Ascending aorta (tissue), 2 donors: Measurements from ENCODE around the gene SCN1B. TPM values are rescaled to one million over a fixed set of nuclear protein-coding genes. Genes with fewer than 3 reads are reported as not detected.
"Not testable (repeated sequence)": the region's sequence is repeated elsewhere in the genome, so short reads cannot be mapped to it uniquely, and the experiment has no call there.

Experiments used
- DNase-seq, 2 donors: peaks; one replicate each; pipeline ENCODE4 v3.0.0-alpha.2; 2019; ENCODE audit warnings: low spot score in 2 of 2
- H3K27ac ChIP-seq, 2 donors: fragments of 200-600 bp; sonication (generic); one replicate each; pipeline ENCODE4 v1.5.1; 2016 to 2017; ENCODE audit warnings: mild to moderate bottlenecking in 1 of 2
- H3K27me3 ChIP-seq: fragments of 200-600 bp; sonication (generic); one replicate; pipeline ENCODE4 v1.5.1; 2017
- H3K36me3 ChIP-seq, 2 donors: fragments of 200-600 bp; sonication (generic); one replicate each; pipeline ENCODE4 v1.5.1; 2016
- H3K4me1 ChIP-seq, 2 donors: fragments of 200-600 bp; sonication (generic); one replicate each; pipeline ENCODE4 v1.5.1; 2016 to 2017; ENCODE audit warnings: mild to moderate bottlenecking in 1 of 2
- H3K4me3 ChIP-seq, 2 donors: fragments of 200-600 bp; sonication (generic); one replicate each; pipeline ENCODE4 v1.5.1; 2016 to 2017; ENCODE audit warnings: mild to moderate bottlenecking in 1 of 2
- H3K9me3 ChIP-seq, 2 donors: fragments of 200-600 bp; sonication (generic); one replicate each; pipeline ENCODE4 v1.5.1; 2016
- CTCF ChIP-seq, 3 experiments: fragments of 200-600 bp in 2 of 3; fragments of 450-650 bp in 1 of 3; sonication (generic) in 2 of 3; IDR thresholded peaks; one replicate each; pipeline ENCODE4 v1.5.1; 2016 to 2019; ENCODE audit warnings: antibody characterized with exemption in 3 of 3, mild to moderate bottlenecking in 1 of 3, moderate library complexity in 1 of 3
- intact Hi-C: fragments of 100-400 bp; cut with DNase I; formaldehyde crosslinking; loops from one replicate; pipeline ENCODE4 v1.15.1; 2023
- total RNA-seq: library from RNA; depleted of rRNA; stranded (reverse); fragments of >200 nt; gene quantifications from one replicate; pipeline ENCODE4 v1.1.0, GENCODE V29; 2016

SCN1B gene
- total RNA-seq, 1 donor from 2014 or later = 20.8 TPM

DNA sequence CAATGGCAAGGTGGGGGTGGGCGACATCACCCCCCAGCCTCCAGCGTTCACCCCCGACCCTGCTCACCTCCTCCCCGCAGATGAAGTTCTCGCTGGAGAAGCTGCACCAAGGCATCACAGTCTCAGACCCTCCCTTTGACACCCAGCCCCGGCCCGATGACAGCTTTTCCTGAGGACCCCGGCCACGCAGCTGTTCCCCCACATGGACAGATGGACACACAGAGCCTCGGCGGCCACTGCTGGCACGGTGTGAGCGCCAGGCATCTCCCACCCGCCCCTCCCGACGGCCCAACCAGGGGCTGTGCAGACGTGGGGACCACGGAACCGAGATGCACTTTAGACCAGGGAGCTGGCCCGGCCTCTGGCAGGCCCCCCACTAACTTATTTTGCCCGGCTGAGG lies 4.3 kb upstream of the SCN1B start:
- H3K27me3 ChIP-seq = no peaks in the 10 kb centered on the region
- peaks cover 4 to 6% of the 10 kb centered on the region in 2 donors for H3K4me1 ChIP-seq
- H3K27ac ChIP-seq = no peak overlapping the region
- no peak overlapping the region for H3K4me3 ChIP-seq
- DNase-seq = no peak
- H3K9me3 ChIP-seq = no peaks in the 10 kb centered on the region
- TF ChIP-seq CTCF (IDR thresholded peaks at IDR 0.05) = no peak
- intact Hi-C loops = no loop called here
- peaks cover 55 to 62% of the 10 kb centered on the region in 2 donors for H3K36me3 ChIP-seq

DNA sequence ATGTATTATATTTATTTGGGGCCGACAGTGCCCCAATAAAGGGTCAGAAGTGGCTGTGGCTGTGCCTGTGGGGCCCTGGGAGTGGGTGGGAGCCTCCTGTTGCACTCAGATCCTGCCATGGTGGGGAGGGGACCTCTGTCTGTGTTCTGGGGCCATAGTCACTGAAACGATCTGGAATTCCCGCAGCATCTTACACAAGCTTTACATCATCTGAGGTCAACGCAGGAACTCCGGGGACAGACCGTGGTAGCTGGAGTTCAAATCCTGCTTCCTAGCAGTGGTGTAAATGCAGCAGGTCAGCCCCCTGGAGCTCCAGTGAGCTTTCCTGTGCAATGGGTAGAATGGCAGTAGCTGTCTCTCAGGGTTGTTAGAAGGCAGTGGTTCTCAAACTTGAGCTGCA lies 3.9 kb upstream of the SCN1B start:
- Histone ChIP-seq H3K27ac (no peak overlapping the region), H3K4me3 (no peak overlapping the region), H3K27me3 (no peaks in the 10 kb centered on the region), H3K4me1 (peaks cover 4 to 10% of the 10 kb centered on the region in 2 donors), H3K9me3 (no peaks in the 10 kb centered on the region), H3K36me3 (peaks cover 51 to 57% of the 10 kb centered on the region in 2 donors)
- intact Hi-C loops = no loop called here
- TF ChIP-seq CTCF (IDR thresholded peaks at IDR 0.05) = no peak
- no peak for DNase-seq

DNA sequence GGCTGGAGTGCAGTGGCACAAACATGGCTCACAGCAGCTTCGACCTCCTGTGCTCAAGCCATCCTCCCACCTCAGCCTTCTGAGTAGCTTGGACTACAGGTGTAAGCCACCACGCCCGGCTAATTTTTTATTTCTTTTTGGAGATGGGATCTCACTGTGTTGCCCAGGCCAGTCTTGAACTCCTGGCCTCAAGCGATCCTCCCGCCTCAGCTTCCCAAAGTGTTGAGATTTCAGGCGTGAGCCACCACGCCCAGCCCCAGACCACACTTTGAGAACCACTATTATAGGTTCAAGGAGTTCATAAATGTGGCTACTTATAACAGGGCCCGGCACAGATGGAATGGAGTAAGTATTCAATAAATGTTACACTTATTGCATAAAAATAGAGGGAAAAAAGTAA lies 3.3 kb upstream of the SCN1B start:
- Histone ChIP-seq H3K9me3 (no peaks in the 10 kb centered on the region), H3K4me1 (peaks cover 4 to 10% of the 10 kb centered on the region in 2 donors), H3K4me3 (no peak overlapping the region), H3K27ac (no peak overlapping the region), H3K27me3 (no peaks in the 10 kb centered on the region), H3K36me3 (peaks cover 45 to 51% of the 10 kb centered on the region in 2 donors)
- no peak for DNase-seq
- TF ChIP-seq CTCF (IDR thresholded peaks at IDR 0.05) = no peak
- intact Hi-C loops = no loop called here

DNA sequence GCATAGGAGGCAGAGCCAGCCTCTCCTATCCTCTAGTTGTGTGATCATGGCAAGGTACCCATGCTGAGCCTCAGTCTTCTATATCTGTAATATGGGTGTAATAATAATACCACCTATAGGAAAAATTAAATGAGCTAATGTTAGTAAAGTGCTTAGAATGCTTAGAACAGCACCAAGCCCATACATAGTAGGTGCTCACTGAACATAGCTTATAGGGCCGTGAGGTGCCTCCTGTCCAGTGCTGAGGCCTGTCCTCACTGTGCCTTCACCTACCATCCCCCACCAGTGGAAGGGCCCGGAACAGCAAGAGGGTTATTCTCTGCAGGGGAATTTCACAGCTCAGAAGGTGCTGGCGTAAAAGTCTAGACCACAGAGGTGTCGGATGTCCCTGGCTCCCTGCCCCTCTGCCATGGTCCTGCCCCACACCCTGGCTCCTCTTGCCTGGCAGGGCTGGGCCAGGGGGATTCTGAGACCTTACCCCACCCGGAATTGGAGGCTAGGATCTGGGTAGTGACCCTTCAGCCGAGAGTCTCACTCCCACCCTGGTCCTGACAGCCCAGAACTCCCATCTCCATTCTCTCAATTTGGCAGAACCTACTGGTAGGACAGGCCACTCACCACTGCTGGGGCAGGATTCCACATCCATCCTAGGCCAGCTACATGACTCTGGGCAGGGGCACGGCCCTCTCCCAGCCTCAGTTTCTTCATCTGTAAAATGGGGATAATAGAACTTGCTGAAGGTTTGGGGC lies 2.2 kb upstream of the SCN1B start:
- intact Hi-C loops = no loop called here
- peaks cover 35 to 41% of the 10 kb centered on the region in 2 donors for H3K36me3 ChIP-seq
- no peaks in the 10 kb centered on the region for H3K9me3 ChIP-seq
- no peak for TF ChIP-seq CTCF (IDR thresholded peaks at IDR 0.05)
- no peaks in the 10 kb centered on the region for H3K27me3 ChIP-seq
- no peak for DNase-seq
- H3K27ac ChIP-seq = no peak overlapping the region
- H3K4me1 ChIP-seq = peaks cover 4 to 10% of the 10 kb centered on the region in 2 donors
- H3K4me3 ChIP-seq = no peak overlapping the region

DNA sequence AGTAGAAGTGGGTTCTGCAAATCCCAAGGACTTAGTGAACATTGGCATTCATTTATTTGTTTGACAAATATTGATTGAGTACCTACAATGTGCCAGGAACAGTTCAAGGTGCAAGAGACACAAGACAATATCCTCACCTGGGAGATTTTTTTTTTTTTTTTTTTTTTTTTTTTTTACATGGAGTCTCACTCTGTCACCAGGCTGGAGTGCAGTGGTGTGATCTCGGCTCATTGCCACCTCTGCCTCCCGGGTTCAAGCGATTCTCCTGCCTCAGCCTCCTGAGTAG lies 1.7 kb upstream of the SCN1B start:
- H3K27ac ChIP-seq = not testable (repeated sequence)
- H3K36me3 ChIP-seq = peaks cover 30 to 38% of the 10 kb centered on the region in 2 donors

GRCh38 chr19:35029275-35029736 lies 964 bp upstream of the SCN1B start:
- intact Hi-C loops, H3K9me3 ChIP-seq, H3K4me3 ChIP-seq, DNase-seq, H3K27ac ChIP-seq, H3K27me3 ChIP-seq: not testable (repeated sequence)
- Histone ChIP-seq H3K4me1 (peaks cover 4 to 10% of the 10 kb centered on the region in 2 donors), H3K36me3 (peaks cover 22 to 37% of the 10 kb centered on the region in 2 donors)

More for the DNA sequence above, 1.7 kb upstream of the SCN1B start:
- H3K9me3 ChIP-seq, DNase-seq, H3K4me3 ChIP-seq, intact Hi-C loops, H3K27me3 ChIP-seq: not testable (repeated sequence)
- H3K4me1 ChIP-seq = peaks cover 4 to 10% of the 10 kb centered on the region in 2 donors
